ENCODE results near the gene IFNL3. TPM values are rescaled to one million over a fixed set of nuclear protein-coding genes. Genes with fewer than 3 reads are reported as not detected.
"Not testable (repeated sequence)": the region's sequence is repeated elsewhere in the genome, so short reads cannot be mapped to it uniquely, and the experiment has no call there.

IFNL3 gene
- not detected in 2 replicates for total RNA-seq (2016; rRNA removed; fragmentation: Illumina TruSeq; extraction: Trizol)
- total RNA-seq (2016; cell fraction: cytosol; rRNA removed; fragmentation: Illumina TruSeq; extraction: Trizol; ENCODE audit: low read depth): not detected in 2 replicates
- not detected in 2 replicates for total RNA-seq (2016; cell fraction: insoluble cytoplasmic fraction; rRNA removed; fragmentation: Illumina TruSeq; extraction: Trizol)
- not detected in 2 replicates for total RNA-seq (2016; cell fraction: membrane; rRNA removed; fragmentation: Illumina TruSeq; extraction: Trizol)
- not detected in 2 replicates for total RNA-seq (2016; cell fraction: nucleus; rRNA removed; fragmentation: Illumina TruSeq; extraction: Trizol)
- not detected in 2 replicates for polyA plus RNA-seq (2011; rRNA removed)
- polyA plus RNA-seq (2011; cell fraction: cytosol; rRNA removed): not detected in 2 replicates
- polyA plus RNA-seq (2011; cell fraction: nucleus; rRNA removed): not detected in 2 replicates
- not detected in 2 replicates for polyA plus RNA-seq (2012)
- polyA plus RNA-seq (2016; cell fraction: cytosol; fragmentation: Illumina TruSeq; extraction: Trizol; ENCODE audit: low read depth): not detected in 2 replicates
- polyA plus RNA-seq (2016; cell fraction: insoluble cytoplasmic fraction; fragmentation: Illumina TruSeq; extraction: Trizol; ENCODE audit: low read depth): not detected in 2 replicates
- polyA plus RNA-seq (2016; cell fraction: membrane; fragmentation: Illumina TruSeq; extraction: Trizol; ENCODE audit: low read depth): not detected in 2 replicates
- polyA plus RNA-seq (2016; cell fraction: nucleus; fragmentation: Illumina TruSeq; extraction: Trizol; ENCODE audit: insufficient read depth, low read depth): not detected in 2 replicates
- polyA minus RNA-seq (2011; rRNA and poly(A)+ RNA removed; ENCODE audit: low replicate concordance): not detected in 2 replicates
- polyA minus RNA-seq (2011; cell fraction: cytosol; rRNA and poly(A)+ RNA removed): not detected in 2 replicates
- polyA minus RNA-seq (2011; cell fraction: nucleus; rRNA and poly(A)+ RNA removed): not detected in 2 replicates
- not detected for Bru-seq, nascent RNA
- BruChase-seq, experiment 1, labeled RNA remaining after a 6-hour chase: not detected
- not detected for BruChase-seq, experiment 2, labeled RNA remaining after a 2-hour chase
- long read RNA-seq, experiment 1: 0 reads
- long read RNA-seq, experiment 2: 0 reads

DNA sequence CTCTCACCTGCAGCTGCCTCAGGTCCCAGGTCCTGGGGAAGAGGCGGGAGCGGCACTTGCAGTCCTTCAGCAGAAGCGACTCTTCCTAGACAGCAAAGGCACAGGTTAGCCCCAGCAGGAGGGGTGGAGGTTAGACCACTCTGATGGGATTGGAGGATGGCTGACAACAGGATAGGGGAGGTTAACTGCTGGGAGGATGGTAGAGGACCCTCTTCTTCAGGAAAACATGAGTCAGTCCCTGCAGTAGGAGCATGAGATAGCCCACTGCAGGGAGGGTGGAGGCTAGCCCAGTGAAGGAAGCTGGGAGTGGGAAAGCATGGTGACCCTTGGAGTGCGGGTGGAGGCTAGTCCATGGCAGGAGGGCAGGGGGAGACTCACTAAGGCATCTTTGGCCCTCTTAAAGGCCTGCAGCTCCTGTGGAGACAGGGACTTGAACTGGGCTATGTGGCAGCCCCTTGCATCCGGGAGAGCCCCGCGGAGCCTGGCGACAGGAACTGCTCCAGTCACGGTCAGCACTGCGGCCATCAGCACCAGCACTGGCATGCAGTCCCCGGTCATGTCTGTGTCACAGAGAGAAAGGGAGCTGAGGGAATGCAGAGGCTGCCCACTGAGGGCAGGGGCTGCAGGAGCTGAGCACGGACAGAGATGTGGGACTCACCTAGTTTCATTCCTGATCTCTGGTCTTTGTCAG, at the start of gene IFNL3:
Gene IFNL3, minus strand, starts transcription at position 597 of the 691 bp plus-strand sequence. Its CDS starts 39 bp downstream, at position 558.
- H3K36me3 ChIP-seq (replicated peaks in 1 of 2; ENCODE audit: control insufficient read depth in 1 of 2, insufficient read depth in 2 of 2, low read length in 2 of 2); H3K27me3 ChIP-seq (ENCODE audit: control insufficient read depth in 1 of 2, insufficient read depth in 2 of 2, low read length in 2 of 2); CTCF ChIA-PET (ENCODE audit: low intra/inter-chr PET ratio, low total read pairs); BruUV-seq (replicated peaks); H3K4me1 ChIP-seq (ENCODE audit: insufficient read depth, low read length); POLR2A ChIA-PET; H2AFZ ChIP-seq (ENCODE audit: low read length); H3K27ac ChIP-seq (ENCODE audit: extremely low read length, insufficient read depth, low read length); intact Hi-C loops (cut with micrococcal nuclease; ENCODE audit: unreplicated experiment); H4K20me1 ChIP-seq (ENCODE audit: insufficient read depth, low read length); H3K9ac ChIP-seq (ENCODE audit: insufficient read depth, low read depth, low read length); H3K4me2 ChIP-seq (ENCODE audit: low read depth, low read length); H3K4me3 ChIP-seq (replicated peaks in 1 of 3; ENCODE audit: insufficient read depth in 1 of 3, low read depth in 2 of 3, low read length in 3 of 3); H3K9me3 ChIP-seq (ENCODE audit: low read length); in situ Hi-C loops (cut with HindIII; ENCODE audit: extremely low pct_ligation_motif_present, low pct_unique_long_range_greater_than_20kb); FAIRE-seq; H3K79me2 ChIP-seq (ENCODE audit: insufficient read depth, low read length); DNase-seq (ENCODE audit: low spot score): not testable (repeated sequence)
- no CpG with 5 or more reads among the region's 12 CpGs for WGBS (ENCODE audit: low lambda C conversion rate)
- peak; percentile 14; the same call in 1 of the 3 replicates for ATAC-seq

DNA sequence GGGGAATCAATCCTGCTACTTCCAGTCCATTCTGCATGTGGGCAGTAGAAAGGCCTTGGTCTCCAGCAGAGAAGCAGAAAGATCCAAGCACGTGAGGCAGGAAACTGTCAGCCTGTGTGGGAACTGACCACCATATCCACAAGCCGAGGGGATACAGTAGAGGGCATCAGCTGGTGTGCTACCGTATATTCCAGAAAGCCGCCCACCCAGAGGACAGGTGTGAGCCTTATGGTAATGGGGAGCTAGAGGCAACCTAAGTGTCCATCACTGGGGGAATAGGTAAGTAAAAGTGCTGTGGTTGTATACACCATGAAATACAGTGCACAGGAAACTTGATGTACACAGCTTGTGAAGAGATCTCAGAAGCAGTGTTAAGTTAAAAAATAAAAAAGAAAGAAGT, 48.6 kb upstream of the IFNL3 start:
- Histone ChIP-seq H3K4me2 (ENCODE audit: low read depth, low read length) (no peak overlapping the region), H3K4me3 (replicated peaks in 1 of 3; ENCODE audit: insufficient read depth in 1 of 3, low read depth in 2 of 3, low read length in 3 of 3) (no peak overlapping the region), H2AFZ (ENCODE audit: low read length) (no peak overlapping the region), H3K9me3 (ENCODE audit: low read length) (no peaks in the 10 kb centered on the region), H3K9ac (ENCODE audit: insufficient read depth, low read depth, low read length) (no peak overlapping the region), H3K79me2 (ENCODE audit: insufficient read depth, low read length) (no peaks in the 10 kb centered on the region), H3K27ac (ENCODE audit: extremely low read length, insufficient read depth, low read length) (no peak overlapping the region), H3K4me1 (ENCODE audit: insufficient read depth, low read length) (no peaks in the 10 kb centered on the region), H4K20me1 (ENCODE audit: insufficient read depth, low read length) (no peaks in the 10 kb centered on the region), H3K36me3 (replicated peaks in 1 of 2; ENCODE audit: control insufficient read depth in 1 of 2, insufficient read depth in 2 of 2, low read length in 2 of 2) (no peaks in the 10 kb centered on the region), H3K27me3 (ENCODE audit: control insufficient read depth in 1 of 2, insufficient read depth in 2 of 2, low read length in 2 of 2) (peaks cover 0 to 10% of the 10 kb centered on the region in 2 experiments; a peak in 2 of 5 replicates)
- WGBS (ENCODE audit: low lambda C conversion rate): 34% methylated on average over 4 of the region's 4 CpGs
- TF ChIP-seq ZNF839 (CRISPR knock-in tag; IDR thresholded peaks at IDR 0.05; ENCODE audit: borderline replicate concordance): no peak
- TF ChIP-seq MYNN (CRISPR knock-in tag; IDR thresholded peaks at IDR 0.05; ENCODE audit: low read depth): no peak
- TF ChIP-seq, protein P1, sequence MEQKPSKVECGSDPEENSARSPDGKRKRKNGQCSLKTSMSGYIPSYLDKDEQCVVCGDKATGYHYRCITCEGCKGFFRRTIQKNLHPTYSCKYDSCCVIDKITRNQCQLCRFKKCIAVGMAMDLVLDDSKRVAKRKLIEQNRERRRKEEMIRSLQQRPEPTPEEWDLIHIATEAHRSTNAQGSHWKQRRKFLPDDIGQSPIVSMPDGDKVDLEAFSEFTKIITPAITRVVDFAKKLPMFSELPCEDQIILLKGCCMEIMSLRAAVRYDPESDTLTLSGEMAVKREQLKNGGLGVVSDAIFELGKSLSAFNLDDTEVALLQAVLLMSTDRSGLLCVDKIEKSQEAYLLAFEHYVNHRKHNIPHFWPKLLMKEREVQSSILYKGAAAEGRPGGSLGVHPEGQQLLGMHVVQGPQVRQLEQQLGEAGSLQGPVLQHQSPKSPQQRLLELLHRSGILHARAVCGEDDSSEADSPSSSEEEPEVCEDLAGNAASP (CRISPR knock-in tag; IDR thresholded peaks at IDR 0.05; ENCODE audit: borderline replicate concordance): no peak
- TF ChIP-seq, protein P2, sequence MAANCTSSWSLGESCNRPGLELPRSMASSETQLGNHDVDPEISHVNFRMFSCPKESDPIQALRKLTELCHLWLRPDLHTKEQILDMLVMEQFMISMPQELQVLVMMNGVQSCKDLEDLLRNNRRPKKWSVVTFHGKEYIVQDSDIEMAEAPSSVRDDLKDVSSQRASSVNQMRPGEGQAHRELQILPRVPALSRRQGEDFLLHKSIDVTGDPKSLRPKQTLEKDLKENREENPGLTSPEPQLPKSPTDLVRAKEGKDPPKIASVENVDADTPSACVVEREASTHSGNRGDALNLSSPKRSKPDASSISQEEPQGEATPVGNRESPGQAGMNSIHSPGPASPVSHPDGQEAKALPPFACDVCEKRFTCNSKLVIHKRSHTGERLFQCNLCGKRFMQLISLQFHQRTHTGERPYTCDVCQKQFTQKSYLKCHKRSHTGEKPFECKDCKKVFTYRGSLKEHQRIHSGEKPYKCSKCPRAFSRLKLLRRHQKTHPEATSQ (CRISPR knock-in tag; IDR thresholded peaks at IDR 0.05; ENCODE audit: borderline replicate concordance): no peak
- no peak for TF ChIP-seq MBNL3 (CRISPR knock-in tag; conservative IDR thresholded peaks at IDR 0.05)
- TF ChIP-seq ZNF333 (CRISPR knock-in tag; IDR thresholded peaks at IDR 0.05; ENCODE audit: borderline replicate concordance): no peak
- TF ChIP-seq, protein P3, sequence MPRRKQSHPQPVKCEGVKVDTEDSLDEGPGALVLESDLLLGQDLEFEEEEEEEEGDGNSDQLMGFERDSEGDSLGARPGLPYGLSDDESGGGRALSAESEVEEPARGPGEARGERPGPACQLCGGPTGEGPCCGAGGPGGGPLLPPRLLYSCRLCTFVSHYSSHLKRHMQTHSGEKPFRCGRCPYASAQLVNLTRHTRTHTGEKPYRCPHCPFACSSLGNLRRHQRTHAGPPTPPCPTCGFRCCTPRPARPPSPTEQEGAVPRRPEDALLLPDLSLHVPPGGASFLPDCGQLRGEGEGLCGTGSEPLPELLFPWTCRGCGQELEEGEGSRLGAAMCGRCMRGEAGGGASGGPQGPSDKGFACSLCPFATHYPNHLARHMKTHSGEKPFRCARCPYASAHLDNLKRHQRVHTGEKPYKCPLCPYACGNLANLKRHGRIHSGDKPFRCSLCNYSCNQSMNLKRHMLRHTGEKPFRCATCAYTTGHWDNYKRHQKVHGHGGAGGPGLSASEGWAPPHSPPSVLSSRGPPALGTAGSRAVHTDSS (CRISPR knock-in tag; conservative IDR thresholded peaks at IDR 0.05): no peak
- ChIA-PET CTCF (ENCODE audit: low intra/inter-chr PET ratio, low total read pairs) (no interaction called here), POLR2A (no interaction called here)
- intact Hi-C loops (cut with micrococcal nuclease; ENCODE audit: unreplicated experiment): no loop called here
- no peak for FAIRE-seq
- DNase-seq (ENCODE audit: low spot score): no peak
- in situ Hi-C loops (cut with HindIII; ENCODE audit: extremely low pct_ligation_motif_present, low pct_unique_long_range_greater_than_20kb): no loop called here
- ATAC-seq: no peak
- no TSS peak for BruUV-seq (replicated peaks)
